HT1080 (cell line): ENCODE data around the gene TSPAN15. TPM values are rescaled to one million over a fixed set of nuclear protein-coding genes. Genes with fewer than 3 reads are reported as not detected.
"Not testable (repeated sequence)": the region's sequence is repeated elsewhere in the genome, so short reads cannot be mapped to it uniquely, and the experiment has no call there.

Experiments used
- DNase-seq: peaks from one replicate; pipeline ENCODE4 v3.0.0-alpha.2; 2015; ENCODE audit warnings: low read depth
- total RNA-seq: library from RNA; depleted of rRNA; stranded (reverse); fragments of >200 nt; shearing (Covaris generic); gene quantifications from 2 replicates; pipeline ENCODE4 v1.2.3, GENCODE V29; 2014

TSPAN15 gene
- total RNA-seq, 1 experiment from 2014 or later: 0.71 TPM

DNA sequence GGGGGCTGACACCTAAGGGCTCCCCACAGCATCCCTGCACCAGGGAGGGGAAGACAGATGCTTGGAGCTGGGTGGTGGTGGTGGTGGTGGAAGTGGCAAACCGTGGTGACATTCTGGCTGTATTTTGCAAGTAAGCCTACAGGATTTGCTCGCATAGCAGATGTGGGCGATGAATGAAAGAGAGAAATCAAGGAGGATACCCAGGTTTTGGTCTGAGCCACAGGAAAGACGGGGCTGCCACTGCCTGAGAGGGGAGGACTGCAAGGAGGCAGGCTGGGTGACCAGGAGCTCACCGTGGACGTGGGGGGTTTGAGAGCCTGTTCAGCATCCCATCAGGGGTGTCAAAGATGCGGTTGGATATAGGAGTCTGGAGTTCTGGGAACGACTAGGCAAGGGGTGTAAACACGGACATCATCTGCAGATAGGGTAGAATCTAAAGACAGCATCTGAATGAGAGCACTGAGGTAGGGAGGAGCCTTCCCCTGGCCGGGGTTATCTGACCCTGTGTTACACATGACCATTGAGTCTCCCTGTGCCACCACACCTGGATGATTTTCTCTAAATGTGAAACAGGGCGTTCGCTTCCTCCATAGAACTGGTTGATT is 49.7 kb downstream of the TSPAN15 start:
- no peak for DNase-seq

DNA sequence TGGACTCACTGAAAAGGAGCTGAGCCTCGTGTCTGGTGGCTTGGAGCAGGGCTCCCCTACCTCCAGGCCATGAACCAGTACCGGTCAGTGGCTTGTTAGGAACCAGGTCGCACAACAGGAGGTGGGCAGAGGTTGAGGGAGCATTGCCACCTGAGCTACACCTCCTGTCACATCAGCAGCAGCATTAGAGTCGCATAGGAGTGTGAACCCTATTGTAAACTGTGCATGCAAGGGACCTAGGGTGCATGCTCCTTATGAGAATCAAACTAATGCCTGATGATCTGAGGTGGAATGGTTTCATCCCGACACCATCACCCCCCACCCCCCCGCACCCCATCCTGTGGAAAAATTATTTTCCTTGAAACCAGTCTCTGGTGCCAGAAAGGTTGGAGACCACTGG is 50.4 kb downstream of the TSPAN15 start:
- no peak for DNase-seq

GRCh38 chr10:69502589-69502988 is 51.3 kb downstream of the TSPAN15 start:
- DNase-seq: no peak

DNA sequence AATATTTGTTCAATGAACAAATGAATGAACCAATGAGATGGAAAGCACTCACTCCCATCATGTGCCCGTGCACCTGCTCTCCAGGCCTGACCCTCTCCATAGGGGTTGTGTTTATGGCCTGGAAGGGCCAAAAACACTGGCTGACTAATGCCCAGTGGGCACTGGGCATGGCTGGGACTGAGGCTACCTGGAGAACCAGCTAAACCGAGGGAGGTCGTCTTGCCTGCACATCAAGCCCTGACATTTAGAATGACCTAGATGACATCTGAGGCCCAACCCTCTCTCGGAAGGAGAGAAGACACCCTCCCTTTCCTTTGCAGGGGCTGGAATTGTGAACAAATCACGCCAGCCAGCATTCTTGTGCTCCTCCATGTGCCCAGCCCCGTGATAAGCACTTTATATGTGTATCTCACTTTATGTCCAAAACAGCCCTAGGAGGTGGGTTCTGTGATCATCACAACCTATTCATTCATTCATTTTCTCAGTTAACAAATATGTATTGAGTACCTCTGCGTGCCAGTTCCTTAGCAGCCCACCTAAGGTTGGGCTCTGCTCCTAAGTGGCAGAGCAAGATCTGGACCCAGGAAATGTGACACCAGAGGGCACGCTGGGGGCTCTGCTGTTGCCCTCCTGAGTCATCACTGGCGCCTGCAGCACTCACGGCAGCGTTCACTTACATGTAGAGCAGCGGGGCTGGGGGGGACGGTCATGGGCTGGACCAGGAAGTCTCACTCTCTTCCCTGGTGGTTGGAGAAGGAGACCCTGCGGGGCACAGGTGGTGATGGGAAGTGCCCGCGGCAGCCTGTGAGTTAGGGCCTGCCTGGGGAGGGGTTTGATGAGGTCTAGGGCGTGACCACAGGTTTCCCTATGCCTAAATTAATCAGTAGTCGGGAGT is 52.0 kb downstream of the TSPAN15 start:
- no peak for DNase-seq

GRCh38 chr10:69503896-69504265 is 52.6 kb downstream of the TSPAN15 start:
- DNase-seq: no peak

DNA sequence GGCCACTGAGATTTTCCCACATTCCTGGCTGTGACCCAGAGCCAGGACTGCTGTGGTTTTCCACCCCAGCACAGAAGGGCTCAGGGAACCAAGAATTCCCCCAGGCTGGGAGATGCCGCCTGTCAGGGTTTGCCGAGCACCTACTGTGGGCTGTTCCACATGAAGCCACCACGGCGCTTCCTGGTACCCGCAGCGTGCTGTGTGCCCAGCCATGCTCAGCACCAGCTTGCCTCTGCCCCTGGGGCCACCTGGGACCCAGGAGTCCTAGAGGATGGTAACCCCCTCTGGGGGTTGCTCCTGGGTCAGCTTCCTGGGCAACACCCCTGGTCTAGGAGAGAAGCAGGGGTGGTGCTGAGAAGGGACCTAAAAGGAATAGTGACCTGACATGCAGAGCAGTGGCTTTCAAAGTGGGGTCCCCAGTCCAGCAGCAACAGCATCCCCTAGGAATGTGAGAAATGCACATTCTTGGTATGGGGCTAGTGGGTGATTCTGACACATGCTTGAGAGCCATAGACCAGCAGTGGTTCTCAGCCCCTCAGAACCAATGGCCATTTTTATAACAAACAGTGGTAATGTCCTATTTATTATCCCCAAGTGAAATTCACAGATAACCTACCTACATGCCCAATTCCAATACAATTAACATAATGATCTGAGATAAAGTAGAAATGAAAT is 53.4 kb downstream of the TSPAN15 start:
- DNase-seq: no peak

GRCh38 chr10:69505636-69506318 is 54.5 kb downstream of the TSPAN15 start:
- no peak for DNase-seq

DNA sequence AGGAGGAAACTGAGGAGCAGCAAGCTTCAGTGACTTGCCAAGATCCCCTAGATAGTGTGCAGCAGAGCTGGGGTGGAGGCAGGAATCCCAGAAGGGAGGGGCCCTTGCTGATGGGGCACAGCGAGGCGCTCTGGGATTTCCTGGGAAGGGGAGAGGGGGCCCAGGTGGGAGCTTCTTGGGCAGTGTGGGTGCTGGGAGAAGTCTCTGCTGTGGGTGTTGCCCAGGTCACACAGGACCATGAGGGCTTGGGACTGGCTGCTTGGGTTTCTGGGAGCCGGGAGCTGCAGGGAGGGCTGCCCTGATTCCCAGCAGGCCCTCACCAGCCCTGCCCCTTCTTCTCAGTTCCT is 55.2 kb downstream of the TSPAN15 start:
- DNase-seq: no peak

- no peak for DNase-seq
Measured at GRCh38 chr10:69506834-69507713, 55.8 kb downstream of the TSPAN15 start.

GRCh38 chr10:69508738-69509340 is 57.6 kb downstream of the TSPAN15 start:
- DNase-seq: no peak

- DNase-seq: no peak
Measured at GRCh38 chr10:69512901-69513300, 61.6 kb downstream of the TSPAN15 start.

DNA sequence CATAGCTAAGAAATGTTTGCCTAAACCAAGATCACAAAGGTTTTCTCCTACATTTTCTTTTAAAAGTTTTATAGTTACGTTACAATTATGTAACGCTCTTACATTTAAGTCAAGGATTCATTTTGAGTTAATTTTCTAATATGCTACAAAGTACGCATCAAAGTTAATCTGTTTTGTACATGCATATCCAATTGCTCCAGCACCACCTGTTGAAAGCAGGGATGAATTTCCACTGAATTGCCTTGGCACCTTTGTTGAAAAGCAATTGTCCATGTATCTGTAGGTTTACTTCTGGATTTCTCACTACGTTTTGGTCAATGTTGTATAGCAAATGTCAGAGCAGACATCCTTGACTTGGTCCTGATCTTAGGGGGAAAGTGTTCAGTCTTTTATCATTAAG is 62.4 kb downstream of the TSPAN15 start:
- no peak for DNase-seq

GRCh38 chr10:69515699-69516259 is 64.5 kb downstream of the TSPAN15 start:
- peak; percentile 73 for DNase-seq

DNA sequence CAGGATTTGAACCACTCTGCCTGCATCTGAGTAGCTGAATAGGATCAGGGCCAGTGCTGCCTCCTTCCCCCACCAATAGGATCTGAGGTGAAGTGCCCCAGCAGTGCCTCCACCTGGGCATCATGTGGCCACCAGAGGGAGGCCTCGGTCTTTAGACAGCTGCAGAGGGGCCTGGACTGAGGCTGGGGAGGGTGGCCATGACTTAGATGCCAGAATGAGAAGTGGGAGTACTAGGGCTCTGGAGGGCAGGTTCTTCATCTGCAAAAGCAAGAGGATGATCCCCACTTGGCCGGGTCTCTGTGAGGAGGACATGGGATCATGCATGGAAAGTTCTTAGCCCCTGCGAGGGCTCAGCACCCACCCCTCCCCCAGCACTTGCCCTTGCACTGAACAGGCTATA is 65.1 kb downstream of the TSPAN15 start:
- DNase-seq: peak; percentile 67

- no peak for DNase-seq
Measured at GRCh38 chr10:69516796-69517195, 65.5 kb downstream of the TSPAN15 start.

- DNase-seq: no peak
Measured at GRCh38 chr10:69517271-69517848, 66.1 kb downstream of the TSPAN15 start.

DNA sequence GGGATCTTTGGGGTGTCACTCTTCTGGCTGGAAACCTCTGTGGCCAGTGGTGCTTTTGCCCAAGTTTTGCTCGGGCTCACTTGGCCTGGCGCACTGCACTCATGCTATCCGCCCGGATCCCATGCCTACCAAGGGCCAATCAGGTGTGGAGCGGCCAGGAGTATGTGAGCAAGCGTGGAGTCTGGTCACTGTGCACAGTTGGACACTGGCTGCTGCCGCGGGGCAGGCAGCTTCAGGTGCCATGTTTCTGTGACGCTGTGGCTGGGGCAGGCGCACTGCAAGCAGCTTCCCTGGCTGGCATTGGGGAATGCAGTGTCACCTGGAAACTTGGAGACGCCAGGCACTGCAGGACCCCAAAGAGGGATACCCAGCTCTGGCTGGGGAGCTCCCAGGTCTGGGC is 76.7 kb downstream of the TSPAN15 start:
- DNase-seq: no peak

DNA sequence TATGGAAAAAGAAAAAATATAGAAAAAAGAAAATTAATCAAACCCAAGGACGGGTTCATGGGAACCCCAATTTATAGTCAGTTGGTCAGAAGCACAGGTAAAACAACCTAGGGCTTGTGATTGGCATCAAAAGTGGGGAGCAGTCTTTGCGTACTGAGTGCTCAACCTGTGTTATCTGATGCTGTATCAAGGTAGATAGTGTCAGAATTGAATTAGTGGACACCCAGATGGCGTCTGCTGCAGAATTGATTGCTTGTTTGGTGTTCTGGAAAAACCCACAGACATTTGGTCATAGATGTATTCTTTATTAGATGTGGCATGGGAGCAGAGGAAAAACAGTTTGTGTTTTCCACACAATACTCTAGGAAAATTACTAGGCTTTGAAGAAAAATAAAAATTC is 82.4 kb downstream of the TSPAN15 start:
- DNase-seq: no peak

DNA sequence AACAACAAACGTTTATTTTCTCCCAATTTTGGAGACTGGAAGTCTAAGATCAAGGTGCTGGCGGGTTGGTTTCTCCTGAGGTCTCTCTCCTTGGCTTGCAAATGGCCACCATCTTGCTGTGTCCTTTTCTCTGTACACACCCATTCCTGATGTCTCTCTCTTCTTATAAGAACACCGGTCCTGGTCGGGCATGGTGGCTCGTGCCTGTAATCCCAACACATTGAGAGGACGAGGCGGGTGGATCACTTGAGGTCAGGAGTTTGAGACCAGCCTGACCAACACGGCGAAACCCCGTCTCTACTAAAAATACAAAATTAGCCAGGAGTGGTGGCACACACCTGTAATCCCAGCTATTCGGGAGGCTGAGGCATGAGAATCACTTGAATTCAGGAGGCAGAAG is 85.3 kb downstream of the TSPAN15 start:
- not testable (repeated sequence) for DNase-seq

- DNase-seq: no peak
Measured at GRCh38 chr10:69537449-69537848, 86.2 kb downstream of the TSPAN15 start.
